Uterus (tissue), 2 donors: ENCODE data around the gene SORT1.

Experiments used
- POLR2A ChIP-seq, 2 donors: fragments of 450-650 bp; IDR thresholded peaks; one replicate each; pipeline ENCODE4 v1.6.1; 2016; ENCODE audit warnings: antibody characterized with exemption in 2 of 2, mild to moderate bottlenecking in 1 of 2, moderate library complexity in 1 of 2
- TF ChIP-seq, protein P1 (sequence below), 4 experiments: fragments of 200-600 bp in 2 of 4; fragments of 450-650 bp in 2 of 4; sonication (generic) in 2 of 4; IDR thresholded peaks; one replicate each; pipeline ENCODE4 v1.5.1; 2016 to 2019; ENCODE audit warnings: antibody characterized with exemption in 4 of 4, mild to moderate bottlenecking in 2 of 4, moderate library complexity in 1 of 4

DNA sequence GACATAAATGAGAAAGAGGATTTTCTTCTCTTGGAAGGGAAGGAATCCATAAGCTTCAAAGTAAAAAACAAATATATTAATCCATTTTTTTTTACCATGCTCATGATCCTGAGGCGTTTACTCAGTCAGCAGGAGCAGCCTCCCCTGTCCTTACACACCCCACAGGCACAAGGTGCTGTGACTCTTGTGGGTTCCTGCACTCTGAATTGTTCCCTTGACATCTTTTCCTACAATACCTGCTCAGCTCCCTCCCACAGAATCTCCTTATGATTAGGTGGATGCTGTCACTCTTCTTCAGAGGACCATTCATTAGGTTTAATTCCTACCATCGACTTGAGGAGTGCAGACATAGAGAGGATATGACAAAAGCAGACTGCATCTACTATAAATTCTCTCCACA is 104.7 kb downstream of the SORT1 start:
- TF ChIP-seq, protein P1, sequence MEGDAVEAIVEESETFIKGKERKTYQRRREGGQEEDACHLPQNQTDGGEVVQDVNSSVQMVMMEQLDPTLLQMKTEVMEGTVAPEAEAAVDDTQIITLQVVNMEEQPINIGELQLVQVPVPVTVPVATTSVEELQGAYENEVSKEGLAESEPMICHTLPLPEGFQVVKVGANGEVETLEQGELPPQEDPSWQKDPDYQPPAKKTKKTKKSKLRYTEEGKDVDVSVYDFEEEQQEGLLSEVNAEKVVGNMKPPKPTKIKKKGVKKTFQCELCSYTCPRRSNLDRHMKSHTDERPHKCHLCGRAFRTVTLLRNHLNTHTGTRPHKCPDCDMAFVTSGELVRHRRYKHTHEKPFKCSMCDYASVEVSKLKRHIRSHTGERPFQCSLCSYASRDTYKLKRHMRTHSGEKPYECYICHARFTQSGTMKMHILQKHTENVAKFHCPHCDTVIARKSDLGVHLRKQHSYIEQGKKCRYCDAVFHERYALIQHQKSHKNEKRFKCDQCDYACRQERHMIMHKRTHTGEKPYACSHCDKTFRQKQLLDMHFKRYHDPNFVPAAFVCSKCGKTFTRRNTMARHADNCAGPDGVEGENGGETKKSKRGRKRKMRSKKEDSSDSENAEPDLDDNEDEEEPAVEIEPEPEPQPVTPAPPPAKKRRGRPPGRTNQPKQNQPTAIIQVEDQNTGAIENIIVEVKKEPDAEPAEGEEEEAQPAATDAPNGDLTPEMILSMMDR (IDR thresholded peaks at IDR 0.05): no peak
- no peak for TF ChIP-seq POLR2A (IDR thresholded peaks at IDR 0.05)
